Fibroblast of lung (primary cell): ENCODE data around the gene SHANK1.

Experiments
- CTCF ChIP-seq, 2 donors: IDR thresholded peaks in 1 of 2; conservative IDR thresholded peaks in 1 of 2; 1 replicate in 1 of 2; 2 replicates in 1 of 2; pipeline ENCODE4 v1.5.1; 2011 to 2012; ENCODE audit warnings: low read length in 2 of 2, control low read depth in 1 of 2, inconsistent platforms in 1 of 2, low read depth in 1 of 2, mild to moderate bottlenecking in 1 of 2
- EZH2 ChIP-seq: IDR thresholded peaks from 2 replicates; pipeline ENCODE4 v1.5.1; 2012; ENCODE audit warnings: low read length, control low read depth, mild to moderate bottlenecking; ENCODE audit errors: missing control alignments

GRCh38 chr19:50713556-50714236 is 5.9 kb downstream of the SHANK1 start:
- TF ChIP-seq EZH2 (no peak), CTCF (conservative IDR thresholded peaks at IDR 0.05 in 1 of 2, IDR thresholded peaks at IDR 0.05 in 1 of 2; ENCODE audit: low read depth in 1 of 2, low read length in 2 of 2) (no peak)
